Measurements from ENCODE around the gene TBL3.

DNA sequence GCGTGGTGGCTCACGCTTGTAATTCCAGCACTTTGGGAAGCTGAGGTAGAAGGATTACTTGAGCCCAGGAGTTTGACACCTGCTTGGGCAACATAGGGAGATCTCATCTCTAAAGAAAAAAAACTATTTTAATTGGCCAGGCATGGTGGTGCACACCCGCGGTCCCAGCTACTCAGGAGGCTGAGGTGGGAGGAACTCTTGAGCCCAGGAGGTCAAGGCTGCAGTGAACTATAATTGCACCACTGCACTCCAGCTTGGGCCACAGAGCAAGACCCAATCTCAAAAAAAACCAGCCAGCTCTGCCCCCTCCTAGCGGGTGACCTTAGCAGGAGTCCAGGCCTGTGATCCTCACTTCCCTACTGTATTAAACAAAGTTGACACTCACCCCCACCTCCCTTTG, 47.8 kb upstream of the TBL3 start:
- TF ChIP-seq, protein P1, sequence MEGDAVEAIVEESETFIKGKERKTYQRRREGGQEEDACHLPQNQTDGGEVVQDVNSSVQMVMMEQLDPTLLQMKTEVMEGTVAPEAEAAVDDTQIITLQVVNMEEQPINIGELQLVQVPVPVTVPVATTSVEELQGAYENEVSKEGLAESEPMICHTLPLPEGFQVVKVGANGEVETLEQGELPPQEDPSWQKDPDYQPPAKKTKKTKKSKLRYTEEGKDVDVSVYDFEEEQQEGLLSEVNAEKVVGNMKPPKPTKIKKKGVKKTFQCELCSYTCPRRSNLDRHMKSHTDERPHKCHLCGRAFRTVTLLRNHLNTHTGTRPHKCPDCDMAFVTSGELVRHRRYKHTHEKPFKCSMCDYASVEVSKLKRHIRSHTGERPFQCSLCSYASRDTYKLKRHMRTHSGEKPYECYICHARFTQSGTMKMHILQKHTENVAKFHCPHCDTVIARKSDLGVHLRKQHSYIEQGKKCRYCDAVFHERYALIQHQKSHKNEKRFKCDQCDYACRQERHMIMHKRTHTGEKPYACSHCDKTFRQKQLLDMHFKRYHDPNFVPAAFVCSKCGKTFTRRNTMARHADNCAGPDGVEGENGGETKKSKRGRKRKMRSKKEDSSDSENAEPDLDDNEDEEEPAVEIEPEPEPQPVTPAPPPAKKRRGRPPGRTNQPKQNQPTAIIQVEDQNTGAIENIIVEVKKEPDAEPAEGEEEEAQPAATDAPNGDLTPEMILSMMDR (IDR thresholded peaks at IDR 0.05; ENCODE audit: low read depth, low read length) = no peak
- TF ChIP-seq POLR2A (IDR thresholded peaks at IDR 0.05; ENCODE audit: extremely low read depth, insufficient read length) (no peak), MAX (IDR thresholded peaks at IDR 0.05; ENCODE audit: low read depth, low read length) (no peak), MYC (IDR thresholded peaks at IDR 0.05; ENCODE audit: low read depth, low read length) (no peak)

All from NB4 (cell line).